Measurements from ENCODE around the gene B3GALT6. TPM values are rescaled to one million over a fixed set of nuclear protein-coding genes. Genes with fewer than 3 reads are reported as not detected.

The B3GALT6 gene
- total RNA-seq, 1 experiment from 2014 or later: 20.5 TPM

DNA sequence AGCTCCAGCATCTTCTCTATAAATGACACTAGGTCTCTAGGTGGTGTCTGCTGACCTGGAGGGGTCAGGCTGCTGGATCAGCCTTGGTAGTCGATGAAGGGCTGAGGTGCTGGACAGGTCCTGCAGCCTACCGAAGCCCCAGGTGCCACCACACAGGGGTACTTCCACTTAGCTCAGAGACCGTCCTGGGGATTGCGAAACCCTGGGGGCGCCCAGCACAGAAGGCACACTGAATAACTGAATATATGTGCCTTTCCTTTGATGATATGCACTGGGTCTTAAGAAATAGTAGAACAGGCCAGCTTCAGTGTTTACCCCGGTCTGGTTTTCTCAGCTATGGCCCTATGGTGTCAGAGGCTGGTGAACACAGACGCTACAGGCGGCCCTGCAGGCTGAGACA, 30.7 kb downstream of the B3GALT6 start:
- no peak for DNase-seq (ENCODE audit: low spot score)

- DNase-seq (ENCODE audit: low spot score): no peak
These were observed 32.0 kb downstream of the B3GALT6 start for GRCh38 chr1:1264026-1264425.

DNA sequence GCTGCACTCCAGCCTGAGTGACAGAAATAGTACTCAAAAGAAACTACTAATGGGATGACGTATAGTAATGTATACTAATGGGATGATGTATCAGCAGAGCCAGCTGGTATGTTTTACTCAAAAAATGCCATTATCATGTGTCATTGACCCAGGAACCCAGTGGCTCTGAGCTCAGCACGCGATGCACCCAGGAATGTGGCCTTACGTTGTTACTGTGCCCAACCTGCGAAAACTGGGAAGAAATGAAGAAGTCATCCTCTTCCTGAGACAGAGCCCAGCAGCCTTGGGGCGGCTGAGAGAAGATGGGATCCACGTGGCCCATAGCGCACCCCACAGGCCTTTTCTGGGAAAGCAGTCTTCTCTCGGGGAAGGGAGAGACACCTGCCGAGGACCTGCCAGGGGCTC, 32.8 kb downstream of the B3GALT6 start:
- DNase-seq (ENCODE audit: low spot score): peak; percentile 98

GRCh38 chr1:1267488-1268283, 35.6 kb downstream of the B3GALT6 start:
- no peak for DNase-seq (ENCODE audit: low spot score)

GRCh38 chr1:1268284-1268682, 36.2 kb downstream of the B3GALT6 start:
- no peak for DNase-seq (ENCODE audit: low spot score)

GRCh38 chr1:1270813-1271212, 38.8 kb downstream of the B3GALT6 start:
- no peak for DNase-seq (ENCODE audit: low spot score)

GRCh38 chr1:1272341-1273208, 40.5 kb downstream of the B3GALT6 start:
- DNase-seq (ENCODE audit: low spot score): no peak

DNA sequence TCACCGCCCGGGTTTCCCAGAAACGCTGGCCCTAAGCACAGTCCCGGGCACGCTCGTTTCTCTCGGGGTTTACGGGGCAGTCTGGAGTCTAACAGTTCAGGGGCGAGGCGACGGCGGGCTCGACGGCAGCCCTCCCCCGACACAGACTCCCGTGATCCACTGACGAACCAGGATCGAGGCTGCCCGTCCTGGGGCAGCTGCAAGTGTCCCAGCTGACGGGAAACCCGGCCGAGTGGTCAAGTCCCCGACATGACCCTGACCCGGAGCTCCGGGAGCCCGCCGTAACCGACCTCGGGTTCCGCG, 41.1 kb downstream of the B3GALT6 start:
- no peak for DNase-seq (ENCODE audit: low spot score)

DNA sequence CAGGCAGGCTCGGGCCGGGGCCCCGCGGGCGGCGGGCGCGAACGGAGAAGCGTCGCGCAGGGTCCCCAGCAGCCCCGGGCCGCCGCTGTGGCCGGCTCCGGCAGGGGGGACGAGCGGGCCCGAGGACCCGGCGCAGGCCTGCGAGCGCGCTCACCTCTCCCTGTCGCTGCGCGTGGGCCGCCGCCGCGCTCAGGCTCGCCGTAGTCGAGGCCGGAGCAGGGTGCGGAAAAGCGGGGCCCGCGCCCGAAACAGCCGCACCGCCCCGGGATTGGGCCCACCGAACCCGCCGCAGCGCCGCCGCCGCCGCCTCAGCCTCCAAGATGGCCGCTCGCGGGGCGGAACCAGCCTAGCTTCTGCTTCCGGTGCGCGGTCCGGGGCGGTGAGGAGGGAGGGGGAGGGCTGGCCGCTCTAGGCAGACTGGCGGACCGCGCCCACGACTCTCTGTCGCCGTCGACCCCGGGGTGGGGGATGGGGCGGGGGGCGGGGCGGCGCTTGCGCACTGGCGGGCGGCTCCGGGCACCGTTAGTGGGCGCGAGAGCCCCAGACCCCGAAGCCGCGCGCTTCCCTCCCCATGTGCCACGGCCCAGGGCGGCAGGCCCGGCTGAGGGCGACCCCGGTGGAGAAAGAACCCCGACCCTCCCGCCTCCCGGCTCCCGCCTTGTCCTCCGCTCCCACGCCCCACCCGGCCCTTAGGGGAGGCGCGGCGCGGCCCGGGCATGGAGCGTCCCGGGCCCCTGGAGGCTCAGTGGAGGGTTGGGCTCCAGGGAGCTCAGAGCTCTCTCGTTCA, 41.7 kb downstream of the B3GALT6 start, which contains the start of gene UBE2J2:
UBE2J2 (minus strand) TSS at position 343 of the 787 bp plus-strand sequence. CDS start 5,862 bp downstream, outside the sequence.
- peak; percentile 92 for DNase-seq (ENCODE audit: low spot score)

GRCh38 chr1:1274299-1274930, 42.4 kb downstream of the B3GALT6 start:
- DNase-seq (ENCODE audit: low spot score): no peak

DNA sequence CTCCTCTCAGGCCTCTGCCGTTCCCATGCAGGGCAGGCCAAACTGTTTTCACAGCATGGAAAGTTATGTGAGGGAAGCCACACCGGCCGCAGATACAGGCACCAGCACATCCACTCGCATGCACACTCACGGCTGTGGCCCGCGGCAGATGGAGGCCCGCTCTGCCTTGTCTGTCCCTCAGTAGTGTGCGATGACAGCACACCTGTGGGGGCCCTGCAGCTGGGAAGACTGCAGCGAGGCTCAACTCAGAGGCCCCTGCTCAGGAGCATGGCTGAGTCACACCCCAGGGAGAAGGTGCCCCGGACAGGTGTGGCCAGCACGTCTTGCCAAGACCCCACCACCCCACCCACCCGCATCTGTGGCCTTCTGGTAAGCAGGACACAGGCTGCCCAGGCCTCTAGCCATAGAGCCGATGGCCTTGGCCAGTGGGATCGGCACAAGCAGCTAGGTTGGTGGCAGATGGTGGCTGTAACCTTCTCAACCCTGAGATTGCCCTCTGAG, 42.9 kb downstream of the B3GALT6 start:
- no peak for DNase-seq (ENCODE audit: low spot score)

DNA sequence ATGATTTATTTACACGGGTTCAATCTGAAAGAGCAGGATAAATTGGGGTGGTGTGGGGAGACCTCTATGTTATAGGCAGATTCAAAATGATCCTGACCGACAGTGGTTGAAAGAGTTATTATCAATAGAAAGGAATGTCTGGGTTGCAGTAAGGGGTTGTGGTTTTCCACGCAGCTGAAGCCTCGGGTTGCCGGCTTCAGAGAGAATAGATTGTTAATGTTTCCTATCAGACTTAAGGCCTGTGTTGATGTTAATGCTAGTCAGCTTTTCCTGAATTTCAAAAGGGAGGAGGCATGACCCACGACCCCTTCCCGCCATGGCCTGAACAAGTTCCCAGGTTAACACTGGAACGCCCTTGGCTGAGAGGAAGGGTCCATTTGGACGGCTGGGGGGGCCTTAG, 43.8 kb downstream of the B3GALT6 start:
- no peak for DNase-seq (ENCODE audit: low spot score)

DNA sequence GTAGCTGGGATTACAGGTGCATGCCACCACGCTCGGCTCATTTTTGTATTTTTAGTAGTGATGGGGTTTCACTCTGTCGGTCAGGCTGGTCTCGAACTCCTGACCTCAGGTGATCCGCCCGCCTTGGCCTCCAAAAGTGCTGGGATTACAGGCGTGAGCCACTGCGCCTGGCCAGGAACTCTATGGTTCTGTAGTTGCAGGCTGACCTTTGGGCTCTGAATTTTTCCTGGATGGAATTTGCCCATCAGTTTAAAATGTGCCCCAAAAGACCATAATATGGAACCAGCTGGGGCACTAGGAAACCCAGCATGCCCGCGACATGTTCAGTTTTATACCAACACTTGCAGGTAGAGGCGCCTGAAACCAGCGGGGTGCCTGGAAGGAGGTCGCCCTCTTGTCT, 46.6 kb downstream of the B3GALT6 start:
- no peak for DNase-seq (ENCODE audit: low spot score)

DNA sequence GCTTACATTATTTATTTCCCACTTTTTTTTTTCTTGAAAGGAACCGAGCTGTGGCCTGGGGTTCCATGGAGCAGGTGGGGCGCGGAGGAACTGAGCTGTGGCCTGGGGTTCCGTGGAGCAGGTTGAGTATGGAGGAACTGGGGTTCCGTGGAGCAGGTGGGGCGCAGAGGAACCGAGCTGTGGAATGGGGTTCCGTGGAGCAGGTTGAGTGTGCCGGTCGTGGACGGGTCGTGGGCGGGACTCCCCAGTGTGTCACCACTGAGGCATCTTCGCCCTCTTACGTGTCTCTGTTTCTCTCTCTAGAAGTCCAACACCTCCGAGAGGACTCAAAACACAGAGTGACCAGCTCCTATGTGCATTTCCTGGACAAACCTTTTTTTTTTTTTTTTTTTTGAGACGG, 47.0 kb downstream of the B3GALT6 start:
- DNase-seq (ENCODE audit: low spot score): no peak

DNA sequence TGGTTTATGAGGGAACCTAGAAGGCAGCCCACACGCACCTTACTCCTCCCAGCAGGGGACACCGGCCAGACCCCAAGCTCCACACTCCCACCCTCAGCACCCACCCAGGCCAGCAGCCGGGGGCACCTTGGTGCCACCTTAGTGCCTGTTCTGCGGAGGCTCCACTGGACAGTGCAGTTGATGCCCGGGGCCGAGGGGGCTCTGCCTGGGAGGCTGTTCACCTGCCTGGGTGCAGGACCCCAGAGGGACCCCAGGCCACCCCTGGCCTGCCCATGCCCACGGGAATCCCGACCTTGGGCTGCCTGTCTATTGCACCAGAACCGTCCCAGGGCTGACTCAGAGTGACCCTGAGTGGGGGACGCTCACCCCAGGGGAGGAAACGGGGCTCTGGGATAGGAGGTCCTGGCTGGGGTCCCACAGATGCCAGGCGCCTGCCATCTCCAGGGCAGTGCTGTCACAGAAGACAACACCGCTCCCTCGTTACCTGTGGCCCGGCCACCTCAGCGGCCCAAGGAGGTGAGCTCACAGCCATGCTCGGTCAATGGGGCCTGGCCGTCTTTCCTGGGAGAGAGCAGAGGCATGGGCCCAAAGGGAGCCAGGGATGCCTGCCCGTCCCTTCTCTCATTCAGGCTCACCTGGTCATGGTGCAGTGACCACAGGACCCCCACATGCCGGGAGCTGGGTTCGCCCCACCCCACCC, 48.9 kb downstream of the B3GALT6 start:
- no peak for DNase-seq (ENCODE audit: low spot score)

- DNase-seq (ENCODE audit: low spot score): peak; percentile 56
These were observed 49.7 kb downstream of the B3GALT6 start for GRCh38 chr1:1281533-1282321.

GRCh38 chr1:1282998-1283397, 51.0 kb downstream of the B3GALT6 start:
- DNase-seq (ENCODE audit: low spot score): peak; percentile 56

DNA sequence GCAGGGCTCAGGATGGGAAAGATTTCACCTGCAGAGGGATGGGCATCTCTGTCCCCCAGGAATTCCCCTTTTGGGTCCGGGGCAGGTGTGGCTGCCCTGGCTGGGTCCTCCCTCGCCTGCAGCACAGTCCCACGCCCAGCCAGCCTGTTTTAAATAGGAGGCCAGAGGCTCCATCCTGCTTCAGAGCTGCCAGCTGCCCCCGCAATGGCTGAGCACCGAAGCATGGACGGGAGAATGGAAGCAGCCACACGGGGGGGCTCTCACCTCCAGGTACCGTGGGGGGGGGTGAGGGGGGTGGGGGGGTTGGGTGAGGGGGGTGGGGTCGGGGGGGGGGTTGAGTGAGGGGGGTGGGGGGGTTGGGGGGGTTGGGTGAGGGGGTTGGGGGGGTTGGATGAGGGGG, 51.8 kb downstream of the B3GALT6 start:
- no peak for DNase-seq (ENCODE audit: low spot score)
